Mucosa of stomach (tissue), 1 donor: ENCODE data around the gene CDK5RAP2.

Experiments used
- H3K27me3 ChIP-seq: one replicate; pipeline ENCODE4 v1.7.0; 2013; ENCODE audit warnings: mild to moderate bottlenecking, low read length; ENCODE audit not compliant: control insufficient read depth, insufficient read depth
- H3K36me3 ChIP-seq: one replicate; pipeline ENCODE4 v1.7.0; 2013; ENCODE audit warnings: low read length; ENCODE audit not compliant: control insufficient read depth, insufficient read depth
- H3K4me1 ChIP-seq: one replicate; pipeline ENCODE4 v1.7.0; 2013; ENCODE audit warnings: mild to moderate bottlenecking, low read length; ENCODE audit not compliant: control insufficient read depth, insufficient read depth
- H3K4me3 ChIP-seq: one replicate; pipeline ENCODE4 v1.7.0; 2013; ENCODE audit warnings: low read length
- H3K9ac ChIP-seq: one replicate; pipeline ENCODE4 v1.7.0; 2013; ENCODE audit warnings: mild to moderate bottlenecking, low read length, moderate library complexity
- H3K9me3 ChIP-seq: one replicate; pipeline ENCODE4 v1.7.0; 2013; ENCODE audit warnings: mild to moderate bottlenecking, low read length, moderate library complexity; ENCODE audit not compliant: control insufficient read depth
- donor health status: Pancreatic carcinoma.

The CDK5RAP2 gene

DNA sequence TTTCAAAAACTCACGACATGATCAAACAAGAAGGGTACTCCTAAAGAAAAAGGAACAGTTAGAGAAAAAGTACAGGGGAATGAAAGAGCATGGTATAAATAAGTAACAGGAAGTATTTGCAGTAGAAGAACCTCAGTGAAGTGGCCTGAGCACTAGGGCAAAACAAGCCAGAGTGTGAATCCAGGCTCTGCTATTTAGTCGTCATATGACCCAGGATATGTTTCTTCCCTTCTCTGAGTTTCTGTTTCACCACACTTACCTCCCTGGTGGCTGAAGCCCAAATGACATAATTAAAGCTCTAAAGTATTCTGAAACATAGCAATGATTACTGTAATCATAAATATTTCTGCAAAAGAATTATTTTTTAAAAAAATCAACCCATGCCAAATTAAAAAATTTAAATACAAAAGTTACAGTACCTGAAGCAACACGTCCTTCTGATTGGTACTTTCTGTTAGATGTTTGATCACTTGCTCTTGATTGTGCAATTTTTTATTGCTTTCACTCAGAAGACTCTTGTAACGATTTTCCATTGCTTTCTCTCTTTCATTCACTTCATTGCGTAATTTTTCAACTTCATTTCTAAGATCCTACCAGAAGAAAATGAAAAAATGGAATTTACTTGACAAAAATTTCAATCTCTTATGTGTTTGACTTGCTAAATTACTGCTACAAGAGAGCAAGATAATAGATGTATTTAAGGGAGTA lies 88.9 kb downstream of the CDK5RAP2 start:
- no peak overlapping the region for H3K9ac ChIP-seq
- H3K4me3 ChIP-seq = no peak overlapping the region
- no peaks in the 10 kb centered on the region for H3K4me1 ChIP-seq
- no peaks in the 10 kb centered on the region for H3K36me3 ChIP-seq
- no peaks in the 10 kb centered on the region for H3K27me3 ChIP-seq
- no peaks in the 10 kb centered on the region for H3K9me3 ChIP-seq

- peaks cover 5% of the 10 kb centered on the region for H3K36me3 ChIP-seq
- H3K4me3 ChIP-seq = no peak overlapping the region
- H3K9ac ChIP-seq = no peak overlapping the region
- H3K27me3 ChIP-seq = no peaks in the 10 kb centered on the region
- H3K9me3 ChIP-seq = no peaks in the 10 kb centered on the region
- no peaks in the 10 kb centered on the region for H3K4me1 ChIP-seq
Observed at GRCh38 chr9:120486835-120487234, 93.1 kb downstream of the CDK5RAP2 start.

- H3K9me3 ChIP-seq = no peaks in the 10 kb centered on the region
- H3K27me3 ChIP-seq = no peaks in the 10 kb centered on the region
- H3K9ac ChIP-seq = no peak overlapping the region
- no peak overlapping the region for H3K4me3 ChIP-seq
- no peaks in the 10 kb centered on the region for H3K4me1 ChIP-seq
- peaks cover 5% of the 10 kb centered on the region for H3K36me3 ChIP-seq
Observed at GRCh38 chr9:120486347-120486746, 93.6 kb downstream of the CDK5RAP2 start.

GRCh38 chr9:120485788-120486187 lies 94.2 kb downstream of the CDK5RAP2 start:
- Histone ChIP-seq H3K4me3 (no peak overlapping the region), H3K36me3 (peaks cover 5% of the 10 kb centered on the region), H3K9ac (no peak overlapping the region)

GRCh38 chr9:120484162-120484561 lies 95.8 kb downstream of the CDK5RAP2 start:
- Histone ChIP-seq H3K4me1 (no peaks in the 10 kb centered on the region), H3K4me3 (no peak overlapping the region), H3K27me3 (no peaks in the 10 kb centered on the region), H3K9me3 (no peaks in the 10 kb centered on the region), H3K36me3 (peaks cover 5% of the 10 kb centered on the region), H3K9ac (no peak overlapping the region)

More at GRCh38 chr9:120485788-120486187, 94.2 kb downstream of the CDK5RAP2 start:
- H3K9me3 ChIP-seq = no peaks in the 10 kb centered on the region
- H3K4me1 ChIP-seq = no peaks in the 10 kb centered on the region
- H3K27me3 ChIP-seq = no peaks in the 10 kb centered on the region

- Histone ChIP-seq H3K9me3 (no peaks in the 10 kb centered on the region), H3K36me3 (peaks cover 5% of the 10 kb centered on the region), H3K4me1 (no peaks in the 10 kb centered on the region), H3K9ac (no peak overlapping the region), H3K27me3 (no peaks in the 10 kb centered on the region), H3K4me3 (no peak overlapping the region)
Observed at GRCh38 chr9:120482424-120483186, 97.4 kb downstream of the CDK5RAP2 start.

GRCh38 chr9:120481846-120482245 lies 98.1 kb downstream of the CDK5RAP2 start:
- no peak overlapping the region for H3K9ac ChIP-seq
- H3K4me1 ChIP-seq = no peaks in the 10 kb centered on the region
- H3K4me3 ChIP-seq = no peak overlapping the region
- no peaks in the 10 kb centered on the region for H3K27me3 ChIP-seq
- H3K36me3 ChIP-seq = peaks cover 5% of the 10 kb centered on the region
- no peaks in the 10 kb centered on the region for H3K9me3 ChIP-seq

- Histone ChIP-seq H3K27me3 (no peaks in the 10 kb centered on the region), H3K4me3 (no peak overlapping the region), H3K9me3 (no peaks in the 10 kb centered on the region), H3K9ac (no peak overlapping the region), H3K36me3 (peaks cover 5% of the 10 kb centered on the region), H3K4me1 (no peaks in the 10 kb centered on the region)
Observed at GRCh38 chr9:120481248-120481647, 98.7 kb downstream of the CDK5RAP2 start.

GRCh38 chr9:120480707-120481106 lies 99.3 kb downstream of the CDK5RAP2 start:
- H3K9me3 ChIP-seq = no peaks in the 10 kb centered on the region
- no peaks in the 10 kb centered on the region for H3K4me1 ChIP-seq
- no peaks in the 10 kb centered on the region for H3K27me3 ChIP-seq
- peaks cover 5% of the 10 kb centered on the region for H3K36me3 ChIP-seq
- no peak overlapping the region for H3K4me3 ChIP-seq
- H3K9ac ChIP-seq = no peak overlapping the region

DNA sequence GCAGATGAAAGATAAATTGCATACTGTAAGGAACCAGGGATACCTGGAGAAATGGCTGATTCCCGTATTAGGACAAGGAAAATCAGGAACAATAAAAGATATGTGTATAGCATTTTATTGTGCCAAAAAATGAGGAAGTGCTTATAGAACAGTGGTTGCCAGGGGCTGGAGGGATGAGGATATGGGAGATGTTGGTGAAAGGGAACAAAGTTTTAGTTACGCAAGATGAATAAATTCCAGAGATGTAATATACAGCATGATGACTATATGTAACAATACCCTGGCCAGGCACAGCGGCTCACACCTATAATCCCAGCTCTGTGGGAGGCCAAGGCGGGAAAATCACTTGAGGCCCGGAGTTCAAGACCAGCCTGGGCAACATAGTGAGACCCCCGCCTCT lies 101.8 kb downstream of the CDK5RAP2 start:
- peaks cover under 1% of the 10 kb centered on the region for H3K36me3 ChIP-seq
- no peaks in the 10 kb centered on the region for H3K27me3 ChIP-seq
- no peak overlapping the region for H3K9ac ChIP-seq
- no peaks in the 10 kb centered on the region for H3K9me3 ChIP-seq
- H3K4me3 ChIP-seq = no peak overlapping the region
- H3K4me1 ChIP-seq = no peaks in the 10 kb centered on the region

DNA sequence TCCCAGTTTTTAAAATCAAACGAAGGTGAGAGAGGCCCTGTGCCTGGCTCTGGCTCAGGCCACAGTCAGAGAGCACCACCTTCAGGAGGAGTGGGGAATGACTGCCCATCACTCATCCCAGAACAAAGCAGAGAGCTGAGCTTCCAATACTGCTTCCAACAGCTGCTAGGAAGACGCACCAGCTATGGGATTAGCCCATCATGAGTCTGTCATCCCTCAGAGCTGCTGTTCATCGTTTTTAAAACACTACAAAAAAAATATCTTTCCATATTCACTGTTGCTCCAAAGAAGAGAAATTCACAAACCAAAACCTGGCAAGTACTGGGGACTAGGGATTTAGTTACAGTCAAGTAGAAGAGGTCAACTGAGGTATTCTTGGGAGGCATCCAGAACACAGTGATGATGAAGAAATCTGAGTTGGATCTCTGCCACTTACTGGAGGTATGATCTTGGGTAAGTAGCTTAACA lies 102.4 kb downstream of the CDK5RAP2 start:
- H3K36me3 ChIP-seq = no peaks in the 10 kb centered on the region
- no peaks in the 10 kb centered on the region for H3K4me1 ChIP-seq
- no peaks in the 10 kb centered on the region for H3K9me3 ChIP-seq
- H3K27me3 ChIP-seq = no peaks in the 10 kb centered on the region
- no peak overlapping the region for H3K9ac ChIP-seq
- no peak overlapping the region for H3K4me3 ChIP-seq

GRCh38 chr9:120475341-120475740 lies 104.6 kb downstream of the CDK5RAP2 start:
- no peaks in the 10 kb centered on the region for H3K4me1 ChIP-seq
- no peak overlapping the region for H3K9ac ChIP-seq
- no peaks in the 10 kb centered on the region for H3K36me3 ChIP-seq
- no peak overlapping the region for H3K4me3 ChIP-seq
- H3K9me3 ChIP-seq = no peaks in the 10 kb centered on the region
- H3K27me3 ChIP-seq = no peaks in the 10 kb centered on the region
